Breast epithelium (tissue), 3 donors: ENCODE measurements around the gene DONSON.

Experiments used
- CTCF ChIP-seq, 3 donors: fragments of 450-650 bp; IDR thresholded peaks; one replicate each; pipeline ENCODE4 v1.5.1; 2016 to 2017; ENCODE audit warnings: antibody characterized with exemption in 3 of 3, mild to moderate bottlenecking in 3 of 3, moderate library complexity in 3 of 3
- POLR2A ChIP-seq: fragments of 450-650 bp; IDR thresholded peaks from one replicate; pipeline ENCODE4 v1.6.1; 2016; ENCODE audit warnings: antibody characterized with exemption, mild to moderate bottlenecking, moderate library complexity
- POLR2AphosphoS5 ChIP-seq, 3 donors: sonication (generic); formaldehyde crosslinking; IDR thresholded peaks; one replicate each; pipeline ENCODE4 v1.6.1; 2017; ENCODE audit warnings: antibody characterized with exemption in 3 of 3

- TF ChIP-seq CTCF (IDR thresholded peaks at IDR 0.05) (no peak), POLR2A (no peak), POLR2AphosphoS5 (IDR thresholded peaks at IDR 0.05) (no peak)
These were observed 22.0 kb downstream of the DONSON start for GRCh38 chr21:33566514-33566913.
